GM12892 (cell line): Measurements from ENCODE around the gene MCTS1.
"Not testable (repeated sequence)": the region's sequence is repeated elsewhere in the genome, so short reads cannot be mapped to it uniquely, and the experiment has no call there.

Experiments
- DNase-seq: peaks from one replicate; pipeline ENCODE4 v3.0.0; 2011; ENCODE audit not compliant: insufficient read length
- FAIRE-seq: peaks from 2 replicates; lab custom pipeline; 2011; peaks lifted over from hg19 to GRCh38; lab: Jason Lieb, UNC
- POLR2A ChIP-seq: IDR thresholded peaks from 2 replicates; pipeline ENCODE4 v1.6.1; 2011; ENCODE audit warnings: low read depth, low read length, control low read depth
- POLR2AphosphoS5 ChIP-seq: IDR thresholded peaks from 2 replicates; pipeline ENCODE4 v1.6.1; 2011; ENCODE audit warnings: low read depth, low read length, control low read depth
- TAF1 ChIP-seq: IDR thresholded peaks from 2 replicates; pipeline ENCODE4 v1.6.1; 2011; ENCODE audit warnings: low read depth, mild to moderate bottlenecking, control low read depth, low read length, borderline replicate concordance

The MCTS1 gene

GRCh38 chrX:120642871-120643270 is 39.0 kb downstream of the MCTS1 start:
- TF ChIP-seq TAF1 (no peak), POLR2AphosphoS5 (no peak), POLR2A (no peak)
- DNase-seq, result no peak
- FAIRE-seq, result no peak

DNA sequence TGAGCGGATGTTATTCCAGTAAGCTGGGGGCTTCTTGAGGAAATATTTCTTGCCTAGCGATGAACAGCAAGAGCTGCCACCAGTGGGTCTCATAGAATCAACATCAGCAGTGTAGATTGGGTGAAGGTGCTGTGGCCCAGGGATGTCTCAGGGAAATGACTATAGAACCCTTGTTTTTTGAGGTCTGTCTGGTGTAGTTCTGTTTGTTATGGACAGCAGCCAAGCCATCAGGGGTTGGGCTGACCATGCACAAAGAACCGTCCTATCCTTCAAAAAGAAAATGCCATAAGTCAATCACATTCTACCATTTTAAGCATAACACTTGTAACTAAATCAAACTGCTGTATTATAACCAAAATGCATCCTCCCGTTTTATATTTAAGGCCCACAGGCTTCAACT is 43.2 kb downstream of the MCTS1 start:
- TF ChIP-seq POLR2A, result no peak
- TF ChIP-seq POLR2AphosphoS5, result no peak
- no peak for TF ChIP-seq TAF1
- FAIRE-seq, result no peak

GRCh38 chrX:120652256-120652655 is 48.4 kb downstream of the MCTS1 start:
- not testable (repeated sequence) for FAIRE-seq, DNase-seq

More for the DNA sequence above, 43.2 kb downstream of the MCTS1 start:
- no peak for DNase-seq

- FAIRE-seq (no peak), DNase-seq (no peak)
- TF ChIP-seq POLR2A, result no peak
- no peak for TF ChIP-seq TAF1
- no peak for TF ChIP-seq POLR2AphosphoS5
Measured at GRCh38 chrX:120653000-120653399, 49.1 kb downstream of the MCTS1 start.

DNA sequence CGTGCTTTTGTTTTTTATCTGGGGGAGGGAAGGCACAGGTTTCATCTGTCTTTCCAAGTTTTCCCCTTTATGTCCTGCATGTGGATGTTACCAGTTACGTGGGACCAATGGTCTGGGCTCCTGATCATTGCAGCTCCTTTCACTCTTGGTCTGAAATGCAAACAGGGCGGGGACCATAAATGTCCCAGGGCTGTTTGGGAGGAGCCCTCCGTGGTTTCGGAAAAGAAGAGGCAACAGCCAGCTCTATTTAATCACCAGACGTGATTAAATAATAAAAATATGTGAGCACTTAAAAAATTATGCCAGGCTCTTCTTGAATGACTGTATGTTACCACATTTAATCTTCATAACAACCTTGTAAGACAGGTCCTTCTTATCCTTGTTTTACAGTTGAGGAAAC is 56.7 kb downstream of the MCTS1 start:
- TF ChIP-seq POLR2A (no peak), TAF1 (no peak)
- DNase-seq, result no peak
- no peak for FAIRE-seq
